ENCODE data around the gene MCM9. TPM values are rescaled to one million over a fixed set of nuclear protein-coding genes. Genes with fewer than 3 reads are reported as not detected.

Gene MCM9
- total and polyA plus RNA-seq, 2 of the 13 experiments (the other 11 are each of a cell fraction or from before 2014, with no cell fraction given) = 3.8 to 17.2 TPM

GRCh38 chr6:118860363-118860762, 74.6 kb downstream of the MCM9 start:
- BruUV-seq (replicated peaks) = no TSS peak
- no peaks in the 10 kb centered on the region for H3K36me3 ChIP-seq (replicated peaks in 1 of 2; ENCODE audit: control insufficient read depth in 1 of 2, insufficient read depth in 2 of 2, low read length in 2 of 2)
- H3K27ac ChIP-seq (ENCODE audit: extremely low read length, insufficient read depth, low read length) = no peak overlapping the region
- no peak overlapping the region for H3K4me2 ChIP-seq (ENCODE audit: low read depth, low read length)
- no peaks in the 10 kb centered on the region for H3K79me2 ChIP-seq (ENCODE audit: insufficient read depth, low read length)
- ChIA-PET CTCF (ENCODE audit: low intra/inter-chr PET ratio, low total read pairs) (no interaction called here), POLR2A (no interaction called here)
- ATAC-seq = no peak
- no peak overlapping the region for H3K4me3 ChIP-seq (replicated peaks in 1 of 3; ENCODE audit: insufficient read depth in 1 of 3, low read depth in 2 of 3, low read length in 3 of 3)
- in situ Hi-C loops (cut with HindIII; ENCODE audit: extremely low pct_ligation_motif_present, low pct_unique_long_range_greater_than_20kb) = no loop called here
- no peaks in the 10 kb centered on the region for H4K20me1 ChIP-seq (ENCODE audit: insufficient read depth, low read length)
- no peaks in the 10 kb centered on the region for H3K4me1 ChIP-seq (ENCODE audit: insufficient read depth, low read length)
- no peaks in the 10 kb centered on the region for H3K9me3 ChIP-seq (ENCODE audit: low read length)
- 97% methylated on average over 1 of the region's 1 CpG for WGBS (ENCODE audit: low lambda C conversion rate)
- no peak for TF ChIP-seq PRDM4 (CRISPR knock-in tag; IDR thresholded peaks at IDR 0.05; ENCODE audit: borderline replicate concordance)
- TF ChIP-seq CEBPB (IDR thresholded peaks at IDR 0.05; ENCODE audit: borderline replicate concordance, low read depth, low read length) = peak; percentile 62; the same call in 1 of the 2 replicates
- intact Hi-C loops (cut with micrococcal nuclease; ENCODE audit: unreplicated experiment) = no loop called here
- no peak overlapping the region for H2AFZ ChIP-seq (ENCODE audit: low read length)
- no peak for DNase-seq (ENCODE audit: low spot score)
- FAIRE-seq = no peak
- H3K27me3 ChIP-seq (ENCODE audit: control insufficient read depth in 1 of 2, insufficient read depth in 2 of 2, low read length in 2 of 2) = no peaks in the 10 kb centered on the region
- no peak overlapping the region for H3K9ac ChIP-seq (ENCODE audit: insufficient read depth, low read depth, low read length)

- in situ Hi-C loops (cut with HindIII; ENCODE audit: extremely low pct_ligation_motif_present, low pct_unique_long_range_greater_than_20kb) (no loop called here), intact Hi-C loops (cut with micrococcal nuclease; ENCODE audit: unreplicated experiment) (no loop called here)
- 94% methylated on average over 3 of the region's 3 CpGs for WGBS (ENCODE audit: low lambda C conversion rate)
- no peak for DNase-seq (ENCODE audit: low spot score)
- no peak for TF ChIP-seq ZNF501 (CRISPR knock-in tag; IDR thresholded peaks at IDR 0.05)
- no peak for TF ChIP-seq ZC3H4 (CRISPR knock-in tag; IDR thresholded peaks at IDR 0.05; ENCODE audit: borderline replicate concordance)
- TF ChIP-seq DBP (CRISPR knock-in tag; IDR thresholded peaks at IDR 0.05; ENCODE audit: not compliant biosample characterization) = no peak
- TF ChIP-seq ZNF484 (CRISPR knock-in tag; IDR thresholded peaks at IDR 0.05; ENCODE audit: borderline replicate concordance, low read depth) = no peak
- no peak for TF ChIP-seq RXRB (CRISPR knock-in tag; IDR thresholded peaks at IDR 0.05; ENCODE audit: borderline replicate concordance)
- TF ChIP-seq ZNF772 (CRISPR knock-in tag; IDR thresholded peaks at IDR 0.05) = no peak
- Histone ChIP-seq H4K20me1 (ENCODE audit: insufficient read depth, low read length) (no peaks in the 10 kb centered on the region), H2AFZ (ENCODE audit: low read length) (no peak overlapping the region), H3K27me3 (ENCODE audit: control insufficient read depth in 1 of 2, insufficient read depth in 2 of 2, low read length in 2 of 2) (no peaks in the 10 kb centered on the region), H3K4me1 (ENCODE audit: insufficient read depth, low read length) (no peaks in the 10 kb centered on the region), H3K79me2 (ENCODE audit: insufficient read depth, low read length) (no peaks in the 10 kb centered on the region), H3K9me3 (ENCODE audit: low read length) (no peaks in the 10 kb centered on the region), H3K36me3 (replicated peaks in 1 of 2; ENCODE audit: control insufficient read depth in 1 of 2, insufficient read depth in 2 of 2, low read length in 2 of 2) (no peaks in the 10 kb centered on the region), H3K4me2 (ENCODE audit: low read depth, low read length) (no peak overlapping the region), H3K9ac (ENCODE audit: insufficient read depth, low read depth, low read length) (no peak overlapping the region), H3K27ac (ENCODE audit: extremely low read length, insufficient read depth, low read length) (no peak overlapping the region), H3K4me3 (replicated peaks in 1 of 3; ENCODE audit: insufficient read depth in 1 of 3, low read depth in 2 of 3, low read length in 3 of 3) (no peak overlapping the region)
- FAIRE-seq = no peak
- ChIA-PET POLR2A (no interaction called here), CTCF (ENCODE audit: low intra/inter-chr PET ratio, low total read pairs) (no interaction called here)
- ATAC-seq = no peak
- BruUV-seq (replicated peaks) = no TSS peak
Measured at GRCh38 chr6:118859517-118860064, 75.4 kb downstream of the MCM9 start.
